ENCODE data around the gene GNB5.
A peak's percentile ranks its signal among the peaks of the same experiment; 100 is the strongest.
"Not testable (repeated sequence)": the region's sequence is repeated elsewhere in the genome, so short reads cannot be mapped to it uniquely, and the experiment has no call there.

The GNB5 gene

GRCh38 chr15:52186651-52187486 lies 4.3 kb downstream of the GNB5 start:
- Mint-ChIP-seq H3K36me3 (ENCODE audit: low read depth) (no peaks in the 10 kb centered on the region), H3K27me3 (no peaks in the 10 kb centered on the region), H3K4me1 (ENCODE audit: low read depth) (peaks cover 2% of the 10 kb centered on the region), H3K9me3 (no peaks in the 10 kb centered on the region), H3K4me3 (no peak overlapping the region), H3K27ac (no peak overlapping the region)
- DNase-seq, result no peak

GRCh38 chr15:52185151-52185561 lies 6.0 kb downstream of the GNB5 start:
- Mint-ChIP-seq H3K27me3 (no peaks in the 10 kb centered on the region), H3K36me3 (ENCODE audit: low read depth) (no peaks in the 10 kb centered on the region), H3K4me3 (no peak overlapping the region), H3K4me1 (ENCODE audit: low read depth) (peaks cover 13% of the 10 kb centered on the region), H3K27ac (no peak overlapping the region), H3K9me3 (no peaks in the 10 kb centered on the region)
- no peak for DNase-seq

- Mint-ChIP-seq H3K27me3 (no peaks in the 10 kb centered on the region), H3K9me3 (no peaks in the 10 kb centered on the region), H3K4me3 (no peak overlapping the region), H3K27ac (no peak overlapping the region), H3K4me1 (ENCODE audit: low read depth) (peaks cover 15% of the 10 kb centered on the region), H3K36me3 (ENCODE audit: low read depth) (no peaks in the 10 kb centered on the region)
- DNase-seq, result no peak
These were observed 6.5 kb downstream of the GNB5 start for GRCh38 chr15:52184721-52185120.

GRCh38 chr15:52183562-52184173 lies 7.5 kb downstream of the GNB5 start:
- H3K27me3 Mint-ChIP-seq, result no peaks in the 10 kb centered on the region
- no peaks in the 10 kb centered on the region for H3K9me3 Mint-ChIP-seq
- DNase-seq, result no peak
- no peak overlapping the region for H3K4me3 Mint-ChIP-seq
- H3K27ac Mint-ChIP-seq, result no peak overlapping the region
- H3K4me1 Mint-ChIP-seq (ENCODE audit: low read depth), result peaks cover 20% of the 10 kb centered on the region
- peaks cover 2% of the 10 kb centered on the region for H3K36me3 Mint-ChIP-seq (ENCODE audit: low read depth)

- peaks cover 2% of the 10 kb centered on the region for H3K36me3 Mint-ChIP-seq (ENCODE audit: low read depth)
- H3K4me1 Mint-ChIP-seq (ENCODE audit: low read depth), result peaks cover 30% of the 10 kb centered on the region
- no peaks in the 10 kb centered on the region for H3K9me3 Mint-ChIP-seq
- no peak for DNase-seq
- no peaks in the 10 kb centered on the region for H3K27me3 Mint-ChIP-seq
- H3K4me3 Mint-ChIP-seq, result no peak overlapping the region
- H3K27ac Mint-ChIP-seq, result no peak overlapping the region
These were observed 9.0 kb downstream of the GNB5 start for GRCh38 chr15:52181938-52182780.

GRCh38 chr15:52180851-52181450 lies 10.2 kb downstream of the GNB5 start:
- Mint-ChIP-seq H3K27me3 (no peaks in the 10 kb centered on the region), H3K4me3 (peak overlapping the region; percentile 84), H3K4me1 (ENCODE audit: low read depth) (peaks cover 37% of the 10 kb centered on the region), H3K9me3 (no peaks in the 10 kb centered on the region), H3K36me3 (ENCODE audit: low read depth) (peaks cover 2% of the 10 kb centered on the region), H3K27ac (peak overlapping the region; percentile 63)
- DNase-seq, result no peak

GRCh38 chr15:52180196-52180835 lies 10.9 kb downstream of the GNB5 start:
- Mint-ChIP-seq H3K9me3 (no peaks in the 10 kb centered on the region), H3K27me3 (no peaks in the 10 kb centered on the region), H3K36me3 (ENCODE audit: low read depth) (peaks cover 2% of the 10 kb centered on the region), H3K27ac (peak overlapping the region; percentile 77), H3K4me3 (peak overlapping the region; percentile 84), H3K4me1 (ENCODE audit: low read depth) (peaks cover 37% of the 10 kb centered on the region)
- DNase-seq, result peak; percentile 40

- Mint-ChIP-seq H3K9me3 (no peaks in the 10 kb centered on the region), H3K4me1 (ENCODE audit: low read depth) (peaks cover 37% of the 10 kb centered on the region), H3K4me3 (peak overlapping the region; percentile 84), H3K27ac (peak overlapping the region; percentile 93), H3K36me3 (ENCODE audit: low read depth) (peaks cover 2% of the 10 kb centered on the region), H3K27me3 (no peaks in the 10 kb centered on the region)
- DNase-seq, result peak; percentile 91
These were observed 11.7 kb downstream of the GNB5 start for GRCh38 chr15:52179278-52180195.

- Mint-ChIP-seq H3K27me3 (no peaks in the 10 kb centered on the region), H3K36me3 (ENCODE audit: low read depth) (peaks cover 2% of the 10 kb centered on the region), H3K4me1 (ENCODE audit: low read depth) (peaks cover 37% of the 10 kb centered on the region), H3K4me3 (peak overlapping the region; percentile 84), H3K9me3 (no peaks in the 10 kb centered on the region), H3K27ac (peak overlapping the region; percentile 92)
- DNase-seq, result no peak
These were observed 12.4 kb downstream of the GNB5 start for GRCh38 chr15:52178765-52179164.

GRCh38 chr15:52172869-52173268 lies 18.3 kb downstream of the GNB5 start:
- DNase-seq, result no peak
- Mint-ChIP-seq H3K36me3 (ENCODE audit: low read depth) (no peaks in the 10 kb centered on the region), H3K9me3 (no peaks in the 10 kb centered on the region), H3K4me3 (no peak overlapping the region), H3K4me1 (ENCODE audit: low read depth) (peaks cover 34% of the 10 kb centered on the region), H3K27me3 (no peaks in the 10 kb centered on the region), H3K27ac (no peak overlapping the region)

GRCh38 chr15:52171807-52172206 lies 19.4 kb downstream of the GNB5 start:
- Mint-ChIP-seq H3K9me3 (no peaks in the 10 kb centered on the region), H3K4me1 (ENCODE audit: low read depth) (peaks cover 35% of the 10 kb centered on the region), H3K36me3 (ENCODE audit: low read depth) (no peaks in the 10 kb centered on the region), H3K4me3 (no peak overlapping the region), H3K27me3 (no peaks in the 10 kb centered on the region), H3K27ac (peak overlapping the region; percentile 28)
- no peak for DNase-seq

GRCh38 chr15:52171386-52171785 lies 19.8 kb downstream of the GNB5 start:
- Mint-ChIP-seq H3K27ac (no peak overlapping the region), H3K4me3 (no peak overlapping the region), H3K4me1 (ENCODE audit: low read depth) (peaks cover 34% of the 10 kb centered on the region)

GRCh38 chr15:52170199-52170598 lies 21.0 kb downstream of the GNB5 start:
- not testable (repeated sequence) for DNase-seq; H3K9me3 Mint-ChIP-seq; H3K27me3 Mint-ChIP-seq; H3K4me3 Mint-ChIP-seq; H3K36me3 Mint-ChIP-seq (ENCODE audit: low read depth); H3K27ac Mint-ChIP-seq
- peaks cover 44% of the 10 kb centered on the region for H3K4me1 Mint-ChIP-seq (ENCODE audit: low read depth)

More at GRCh38 chr15:52171386-52171785, 19.8 kb downstream of the GNB5 start:
- Mint-ChIP-seq H3K36me3 (ENCODE audit: low read depth) (no peaks in the 10 kb centered on the region), H3K27me3 (no peaks in the 10 kb centered on the region), H3K9me3 (no peaks in the 10 kb centered on the region)
- DNase-seq, result no peak

Data from activated T-cell treated with anti-CD3 and anti-CD28 coated beads, Interleukin-2, amount 50 U/mL, for 24 hours (primary cell).